Measurements from ENCODE around the gene TAL2.

DNA sequence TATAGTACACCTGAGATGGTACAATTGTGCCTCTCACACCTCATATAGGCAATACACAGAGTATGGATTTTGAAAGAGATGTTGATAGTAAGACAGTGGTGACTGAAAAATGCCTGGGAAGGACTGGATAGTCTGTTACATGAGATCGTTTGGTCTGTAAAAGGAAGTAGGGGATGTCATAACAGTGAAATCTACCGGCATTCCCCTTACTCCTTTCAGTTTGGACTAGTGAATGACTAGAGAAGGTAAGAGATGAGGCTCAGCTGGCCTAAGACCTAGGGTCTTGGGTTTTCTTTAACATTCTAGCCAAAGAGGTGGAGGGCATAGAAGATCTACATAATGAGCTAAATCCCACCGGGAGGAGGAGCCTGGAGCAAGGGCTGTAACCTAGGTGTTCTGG is 8.1 kb downstream of the TAL2 start:
- TF ChIP-seq, protein P1, sequence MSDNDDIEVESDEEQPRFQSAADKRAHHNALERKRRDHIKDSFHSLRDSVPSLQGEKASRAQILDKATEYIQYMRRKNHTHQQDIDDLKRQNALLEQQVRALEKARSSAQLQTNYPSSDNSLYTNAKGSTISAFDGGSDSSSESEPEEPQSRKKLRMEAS (IDR thresholded peaks at IDR 0.05; ENCODE audit: insufficient read depth, insufficient read length): no peak
- TF ChIP-seq, protein P2, sequence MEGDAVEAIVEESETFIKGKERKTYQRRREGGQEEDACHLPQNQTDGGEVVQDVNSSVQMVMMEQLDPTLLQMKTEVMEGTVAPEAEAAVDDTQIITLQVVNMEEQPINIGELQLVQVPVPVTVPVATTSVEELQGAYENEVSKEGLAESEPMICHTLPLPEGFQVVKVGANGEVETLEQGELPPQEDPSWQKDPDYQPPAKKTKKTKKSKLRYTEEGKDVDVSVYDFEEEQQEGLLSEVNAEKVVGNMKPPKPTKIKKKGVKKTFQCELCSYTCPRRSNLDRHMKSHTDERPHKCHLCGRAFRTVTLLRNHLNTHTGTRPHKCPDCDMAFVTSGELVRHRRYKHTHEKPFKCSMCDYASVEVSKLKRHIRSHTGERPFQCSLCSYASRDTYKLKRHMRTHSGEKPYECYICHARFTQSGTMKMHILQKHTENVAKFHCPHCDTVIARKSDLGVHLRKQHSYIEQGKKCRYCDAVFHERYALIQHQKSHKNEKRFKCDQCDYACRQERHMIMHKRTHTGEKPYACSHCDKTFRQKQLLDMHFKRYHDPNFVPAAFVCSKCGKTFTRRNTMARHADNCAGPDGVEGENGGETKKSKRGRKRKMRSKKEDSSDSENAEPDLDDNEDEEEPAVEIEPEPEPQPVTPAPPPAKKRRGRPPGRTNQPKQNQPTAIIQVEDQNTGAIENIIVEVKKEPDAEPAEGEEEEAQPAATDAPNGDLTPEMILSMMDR (IDR thresholded peaks at IDR 0.05; ENCODE audit: extremely low read depth in 1 of 2, insufficient read depth in 1 of 2, low read depth in 1 of 2, low read length in 2 of 2): no peak
- TF ChIP-seq POLR2A (IDR thresholded peaks at IDR 0.05; ENCODE audit: low read depth, low read length) (no peak), POLR2AphosphoS5 (IDR thresholded peaks at IDR 0.05; ENCODE audit: insufficient read depth, low read depth, low read length) (no peak), EZH2 (IDR thresholded peaks at IDR 0.05; ENCODE audit: borderline replicate concordance, low read depth, low read length, severe bottlenecking) (no peak), GATA2 (IDR thresholded peaks at IDR 0.05; ENCODE audit: insufficient read depth, insufficient read length, low read depth, low read length) (no peak), MYC (IDR thresholded peaks at IDR 0.05; ENCODE audit: low read depth, low read length) (no peak)
